Mammary epithelial cell (primary cell): ENCODE results near the gene TMEM120B.
A peak's percentile ranks its signal among the peaks of the same experiment; 100 is the strongest.

Experiments
- EZH2 ChIP-seq: IDR thresholded peaks from 2 replicates; pipeline ENCODE4 v1.6.1; 2012; ENCODE audit warnings: low read length, inconsistent platforms, borderline replicate concordance
- TF ChIP-seq, protein P1 (sequence below), 2 donors: IDR thresholded peaks in 1 of 2; conservative IDR thresholded peaks in 1 of 2; 2 replicates each; pipeline ENCODE4 v1.5.1; 2011 to 2012; ENCODE audit warnings: inconsistent platforms in 2 of 2, low read length in 2 of 2, mild to moderate bottlenecking in 2 of 2, control low read depth in 1 of 2, low read depth in 1 of 2; ENCODE audit not compliant: insufficient read depth in 1 of 2; ENCODE audit errors: extremely low read depth in 1 of 2

DNA sequence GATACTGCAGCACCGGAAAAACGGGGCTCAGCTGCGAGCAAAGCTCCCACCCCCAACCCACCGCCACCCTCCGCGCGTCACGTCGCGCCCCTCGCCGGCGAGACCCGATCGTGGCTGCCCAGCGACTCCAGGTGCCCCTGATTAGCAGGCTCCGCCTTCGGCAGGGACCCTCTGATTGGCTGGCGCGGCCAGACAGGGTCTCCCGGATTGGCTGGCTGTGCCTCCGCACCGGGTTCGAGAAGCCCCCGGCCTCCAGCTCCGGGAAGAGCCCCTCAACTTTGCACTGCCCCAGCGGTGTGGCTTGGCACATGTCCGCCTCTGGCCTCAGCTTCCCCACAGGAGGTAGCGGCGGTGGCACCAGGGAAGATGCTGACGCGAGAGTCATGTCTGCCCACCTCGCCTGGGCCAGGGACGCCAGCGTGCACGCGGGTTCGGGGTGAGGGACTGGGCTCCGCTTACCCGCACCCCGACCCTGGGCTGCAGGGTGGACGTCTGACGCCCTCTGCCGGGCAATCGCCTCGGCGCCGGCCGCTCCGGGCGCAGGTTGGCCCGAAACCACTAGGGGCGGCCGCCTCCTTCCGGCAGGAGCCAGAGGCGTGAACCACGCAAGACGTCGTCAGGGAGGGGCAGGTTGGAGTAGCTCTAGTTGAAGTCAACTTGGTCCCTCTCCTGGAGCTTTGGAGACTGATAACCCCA lies 81.4 kb downstream of the TMEM120B start:
- TF ChIP-seq, protein P1, sequence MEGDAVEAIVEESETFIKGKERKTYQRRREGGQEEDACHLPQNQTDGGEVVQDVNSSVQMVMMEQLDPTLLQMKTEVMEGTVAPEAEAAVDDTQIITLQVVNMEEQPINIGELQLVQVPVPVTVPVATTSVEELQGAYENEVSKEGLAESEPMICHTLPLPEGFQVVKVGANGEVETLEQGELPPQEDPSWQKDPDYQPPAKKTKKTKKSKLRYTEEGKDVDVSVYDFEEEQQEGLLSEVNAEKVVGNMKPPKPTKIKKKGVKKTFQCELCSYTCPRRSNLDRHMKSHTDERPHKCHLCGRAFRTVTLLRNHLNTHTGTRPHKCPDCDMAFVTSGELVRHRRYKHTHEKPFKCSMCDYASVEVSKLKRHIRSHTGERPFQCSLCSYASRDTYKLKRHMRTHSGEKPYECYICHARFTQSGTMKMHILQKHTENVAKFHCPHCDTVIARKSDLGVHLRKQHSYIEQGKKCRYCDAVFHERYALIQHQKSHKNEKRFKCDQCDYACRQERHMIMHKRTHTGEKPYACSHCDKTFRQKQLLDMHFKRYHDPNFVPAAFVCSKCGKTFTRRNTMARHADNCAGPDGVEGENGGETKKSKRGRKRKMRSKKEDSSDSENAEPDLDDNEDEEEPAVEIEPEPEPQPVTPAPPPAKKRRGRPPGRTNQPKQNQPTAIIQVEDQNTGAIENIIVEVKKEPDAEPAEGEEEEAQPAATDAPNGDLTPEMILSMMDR (conservative IDR thresholded peaks at IDR 0.05 in 1 of 2, IDR thresholded peaks at IDR 0.05 in 1 of 2; ENCODE audit: extremely low read depth in 1 of 2, insufficient read depth in 1 of 2, low read depth in 1 of 2, low read length in 2 of 2): peak; percentile 97 to 100
- TF ChIP-seq EZH2: no peak
